Endothelial cell of umbilical vein (primary cell): ENCODE results near the gene TTN. TPM values are rescaled to one million over a fixed set of nuclear protein-coding genes. Genes with fewer than 3 reads are reported as not detected.

Experiments used
- BruUV-seq: library from RNA; stranded (reverse); fragments of 400-500 nt; replicated peaks from 2 replicates; lab custom pipeline; 2021; lab: Mats Ljungman, UMichigan
- CTCF ChIA-PET: fragments of 300-600, 350-600 bp; sonication (Branson Sonifier 250); formaldehyde crosslinking; loops from one replicate; lab custom pipeline; 2021; ENCODE audit warnings: antibody characterized with exemption, inconsistent platforms; lab: Charles Lee
- POLR2A ChIA-PET: fragments of 300-600, 350-600 bp; sonication (Branson Sonifier 250); formaldehyde crosslinking; loops from one replicate; lab custom pipeline; 2021; ENCODE audit warnings: antibody characterized with exemption, inconsistent platforms; lab: Charles Lee
- DNase-seq: peaks from one replicate; pipeline ENCODE4 v3.0.0-alpha.2; 2011; ENCODE audit warnings: low read depth, low spot score
- FAIRE-seq: peaks from 2 replicates; lab custom pipeline; 2011; peaks lifted over from hg19 to GRCh38; lab: Jason Lieb, UNC
- H2AFZ ChIP-seq: 2 replicates; pipeline ENCODE4 v1.6.0; 2012; ENCODE audit warnings: low read depth, low read length, control low read depth, inconsistent platforms
- H3K27ac ChIP-seq: 2 replicates; pipeline ENCODE4 v1.5.1; 2011; ENCODE audit warnings: low read depth, mild to moderate bottlenecking, control low read depth, low read length, moderate library complexity; ENCODE audit not compliant: insufficient read depth
- H3K27me3 ChIP-seq, 2 experiments: 2 replicates each; pipeline versions ENCODE4 v1.6.0 to v1.6.1; 2011; ENCODE audit warnings: low read length in 2 of 2, mixed read lengths in 1 of 2; ENCODE audit not compliant: control insufficient read depth in 2 of 2, insufficient read depth in 2 of 2
- H3K36me3 ChIP-seq, 2 experiments: 2 replicates in 1 of 2; 3 replicates in 1 of 2; pipeline ENCODE4 v1.5.1; 2011; ENCODE audit warnings: low read length in 2 of 2, mild to moderate bottlenecking in 1 of 2, moderate library complexity in 1 of 2; ENCODE audit not compliant: control insufficient read depth in 2 of 2, insufficient read depth in 2 of 2; ENCODE audit errors: extremely low read depth in 1 of 2
- H3K4me1 ChIP-seq: 3 replicates; pipeline ENCODE4 v1.5.1; 2011; ENCODE audit warnings: mild to moderate bottlenecking, low read length; ENCODE audit not compliant: control insufficient read depth, insufficient read depth; ENCODE audit errors: extremely low read depth
- H3K4me2 ChIP-seq: 2 replicates; pipeline ENCODE4 v1.6.1; 2011; ENCODE audit warnings: low read length, control low read depth, mixed read lengths; ENCODE audit not compliant: insufficient read depth
- H3K4me3 ChIP-seq, 3 experiments: fragments of 200-600 bp in 1 of 3; sonication (generic), shearing (Covaris generic) in 1 of 3; replicated peaks in 1 of 3; 2 replicates each; pipeline ENCODE4 v1.5.1; 2011 to 2016; ENCODE audit warnings: control low read depth in 3 of 3, low read length in 3 of 3, mild to moderate bottlenecking in 2 of 3, inconsistent platforms in 1 of 3, low read depth in 1 of 3, moderate library complexity in 1 of 3; ENCODE audit not compliant: insufficient read depth in 1 of 3
- H3K79me2 ChIP-seq: 2 replicates; pipeline ENCODE4 v1.6.0; 2012; ENCODE audit warnings: low read length, inconsistent platforms; ENCODE audit not compliant: control insufficient read depth, insufficient read depth
- H3K9ac ChIP-seq: replicated peaks from 2 replicates; pipeline ENCODE3; 2011; ENCODE audit warnings: low read length, control low read depth; ENCODE audit not compliant: insufficient read depth; ENCODE audit errors: extremely low read depth
- H3K9me1 ChIP-seq: replicated peaks from 3 replicates; pipeline ENCODE4 v1.6.0; 2011; ENCODE audit warnings: mild to moderate bottlenecking, low read length; ENCODE audit not compliant: control insufficient read depth, insufficient read depth; ENCODE audit errors: extremely low read depth
- H3K9me3 ChIP-seq: replicated peaks from 2 replicates; pipeline ENCODE4 v1.5.1; 2012; ENCODE audit warnings: low read length, inconsistent platforms; ENCODE audit not compliant: control insufficient read depth, insufficient read depth
- H4K20me1 ChIP-seq: replicated peaks from 2 replicates; pipeline ENCODE3; 2011; ENCODE audit warnings: mild to moderate bottlenecking, low read length; ENCODE audit not compliant: control insufficient read depth, insufficient read depth; ENCODE audit errors: extremely low read depth
- CTCF ChIP-seq, 2 donors: IDR thresholded peaks; 1 replicate in 1 of 2; 2 replicates in 1 of 2; pipeline ENCODE4 v1.5.1; 2011; ENCODE audit warnings: low read length in 2 of 2, mild to moderate bottlenecking in 2 of 2, moderate library complexity in 2 of 2, control low read depth in 1 of 2, inconsistent platforms in 1 of 2, low read depth in 1 of 2; ENCODE audit not compliant: insufficient read depth in 1 of 2; ENCODE audit errors: extremely low read depth in 1 of 2
- EZH2 ChIP-seq: IDR thresholded peaks from 2 replicates; pipeline ENCODE4 v1.6.1; 2012; ENCODE audit warnings: borderline replicate concordance, low read depth, mild to moderate bottlenecking, moderate library complexity, low read length, inconsistent platforms; ENCODE audit not compliant: severe bottlenecking
- FOS ChIP-seq: IDR thresholded peaks from 2 replicates; pipeline ENCODE4 v1.6.1; 2011; ENCODE audit warnings: mild to moderate bottlenecking, low read length, moderate library complexity, borderline replicate concordance; ENCODE audit not compliant: insufficient read depth
- GATA2 ChIP-seq: IDR thresholded peaks from 2 replicates; pipeline ENCODE4 v1.7.0; 2011; ENCODE audit warnings: low read depth, mild to moderate bottlenecking, moderate library complexity, mixed read lengths, low read length; ENCODE audit not compliant: insufficient read length, insufficient read depth
- JUN ChIP-seq: IDR thresholded peaks from 2 replicates; pipeline ENCODE4 v1.6.1; 2011; ENCODE audit warnings: borderline replicate concordance, low read depth; ENCODE audit not compliant: insufficient read length, insufficient read depth
- MAX ChIP-seq: IDR thresholded peaks from 2 replicates; pipeline ENCODE4 v1.6.1; 2011; ENCODE audit not compliant: insufficient read depth, insufficient read length
- MYC ChIP-seq: IDR thresholded peaks from one replicate; pipeline ENCODE4 v1.6.1; 2011; ENCODE audit warnings: mild to moderate bottlenecking, low read depth, low read length
- POLR2A ChIP-seq: IDR thresholded peaks from 2 replicates; pipeline ENCODE4 v1.6.1; 2012; ENCODE audit warnings: low read depth, mild to moderate bottlenecking, control low read depth, low read length
- POLR2AphosphoS5 ChIP-seq: IDR thresholded peaks from 2 replicates; pipeline ENCODE4 v1.6.1; 2012; ENCODE audit warnings: low read depth, mild to moderate bottlenecking, control low read depth, low read length, moderate library complexity; ENCODE audit not compliant: insufficient read depth
- dilution Hi-C: fragments of 300-500 bp; cut with MboI; formaldehyde crosslinking; loops from one replicate; pipeline ENCODE4 v1.15.0; 2019; ENCODE audit warnings: low sequenced_read_pairs; ENCODE audit not compliant: extremely low pct_ligation_motif_present
- intact Hi-C: fragments of 100-400 bp; cut with micrococcal nuclease; formaldehyde crosslinking; loops from one replicate; pipeline ENCODE4 v1.10.0; 2022
- polyA plus RNA-seq, 4 experiments: library from polyadenylated mRNA; depleted of rRNA in 3 of 4; stranded (reverse) in 3 of 4; unstranded in 1 of 4; fragments of >200 nt; gene quantifications; 2 replicates each; pipeline versions ENCODE4 v1.2.1 to v1.2.3, GENCODE V29; 2011 to 2012; ENCODE audit warnings: missing spikeins in 1 of 4
- total RNA-seq: library from RNA; stranded (reverse); gene quantifications from 2 replicates; pipeline ENCODE4 v1.2.3, GENCODE V29; 2021

TTN gene
- total and polyA plus RNA-seq, 2 donors (not counting 3 experiments of a cell fraction or from before 2014, with no cell fraction given): 0.11 to 0.49 TPM

GRCh38 chr2:178846458-178846802 lies 39.2 kb upstream of the TTN start:
- Histone ChIP-seq H3K4me2 (no peak overlapping the region), H3K36me3 (no peaks in the 10 kb centered on the region), H3K9me1 (no peaks in the 10 kb centered on the region), H3K4me3 (no peak overlapping the region), H3K9ac (no peak overlapping the region), H3K4me1 (no peaks in the 10 kb centered on the region), H3K27me3 (no peaks in the 10 kb centered on the region), H2AFZ (no peak overlapping the region), H3K9me3 (no peaks in the 10 kb centered on the region), H4K20me1 (no peaks in the 10 kb centered on the region), H3K27ac (no peak overlapping the region), H3K79me2 (no peaks in the 10 kb centered on the region)
- POLR2A ChIA-PET: no interaction called here
- intact Hi-C loops (no loop called here), dilution Hi-C loops (no loop called here)
- DNase-seq: no peak
- CTCF ChIA-PET: no interaction called here
- BruUV-seq: no TSS peak
- TF ChIP-seq POLR2AphosphoS5 (no peak), EZH2 (no peak), CTCF (IDR thresholded peaks at IDR 0.05; ENCODE audit: extremely low read depth in 1 of 2, insufficient read depth in 1 of 2, low read depth in 1 of 2, low read length in 2 of 2) (no peak), GATA2 (no peak), MYC (no peak), MAX (no peak), POLR2A (no peak), FOS (no peak), JUN (no peak)
- no peak for FAIRE-seq
